ENCODE measurements around the gene SLC2A4RG.
A peak's percentile ranks its signal among the peaks of the same experiment; 100 is the strongest.

Gene SLC2A4RG

GRCh38 chr20:63699466-63700198 lies 39.9 kb upstream of the SLC2A4RG start:
- peak; percentile 58 for DNase-seq

GRCh38 chr20:63700199-63701050 lies 39.2 kb upstream of the SLC2A4RG start:
- DNase-seq: peak; percentile 34

- no peak for DNase-seq
These were observed 38.6 kb upstream of the SLC2A4RG start for GRCh38 chr20:63701051-63701328.

- DNase-seq: peak; percentile 49
These were observed 38.1 kb upstream of the SLC2A4RG start for GRCh38 chr20:63701329-63702035.

- DNase-seq: no peak
These were observed 37.4 kb upstream of the SLC2A4RG start for GRCh38 chr20:63702036-63702665.

GRCh38 chr20:63702751-63703470 lies 36.7 kb upstream of the SLC2A4RG start:
- DNase-seq: peak; percentile 25

- no peak for DNase-seq
These were observed 36.1 kb upstream of the SLC2A4RG start for GRCh38 chr20:63703471-63703975.

- DNase-seq: no peak
These were observed 35.4 kb upstream of the SLC2A4RG start for GRCh38 chr20:63703976-63704748.

GRCh38 chr20:63704749-63705117 lies 34.8 kb upstream of the SLC2A4RG start:
- no peak for DNase-seq

GRCh38 chr20:63705232-63706026 lies 34.1 kb upstream of the SLC2A4RG start:
- DNase-seq: peak; percentile 16

GRCh38 chr20:63706027-63706695 lies 33.4 kb upstream of the SLC2A4RG start:
- DNase-seq: no peak

- DNase-seq: peak; percentile 65
These were observed 32.6 kb upstream of the SLC2A4RG start for GRCh38 chr20:63706852-63707557.

GRCh38 chr20:63707558-63708300 lies 31.8 kb upstream of the SLC2A4RG start, which contains the start of the genes ARFRP1 and ZGPAT:
TSS of gene ARFRP1 (minus strand) at chr20:63707976. CDS start at chr20:63707091, 885 bp downstream.
TSS of gene ZGPAT (plus strand) at chr20:63708039. CDS start at chr20:63708581, 542 bp downstream.
- DNase-seq: peak; percentile 94

- no peak for DNase-seq
These were observed 31.1 kb upstream of the SLC2A4RG start for GRCh38 chr20:63708301-63709148.

- DNase-seq: no peak
These were observed 30.4 kb upstream of the SLC2A4RG start for GRCh38 chr20:63709149-63709527.

- no peak for DNase-seq
These were observed 28.4 kb upstream of the SLC2A4RG start for GRCh38 chr20:63711085-63711645.

GRCh38 chr20:63712191-63712590 lies 27.4 kb upstream of the SLC2A4RG start:
- DNase-seq: no peak
